GM18868 (cell line): Measurements from ENCODE around the gene CATSPERE.

Experiments
- ATAC-seq: cut with Tn5 transposase; IDR thresholded peaks from one replicate; pipeline ENCODE4 v1.9.1; 2021; ENCODE audit warnings: mild to moderate bottlenecking, moderate library complexity; ENCODE audit not compliant: unreplicated experiment

CATSPERE gene

GRCh38 chr1:244461245-244462071 lies at the start of gene CATSPERE:
Gene CATSPERE, plus strand, starts transcription at chr1:244461273. Its CDS starts 157 bp downstream, at chr1:244461430.
- peak; percentile 99 for ATAC-seq

GRCh38 chr1:244412176-244412575 lies 48.9 kb upstream of the CATSPERE start:
- ATAC-seq = no peak

GRCh38 chr1:244413736-244414135 lies 47.3 kb upstream of the CATSPERE start:
- no peak for ATAC-seq

- no peak for ATAC-seq
These were observed 46.5 kb upstream of the CATSPERE start for GRCh38 chr1:244414543-244414942.

- no peak for ATAC-seq
These were observed 42.0 kb upstream of the CATSPERE start for GRCh38 chr1:244419024-244419423.

GRCh38 chr1:244422174-244422573 lies 38.9 kb upstream of the CATSPERE start:
- no peak for ATAC-seq

- no peak for ATAC-seq
These were observed 36.3 kb upstream of the CATSPERE start for GRCh38 chr1:244424649-244425334.

- no peak for ATAC-seq
These were observed 33.4 kb upstream of the CATSPERE start for GRCh38 chr1:244427647-244428046.

- no peak for ATAC-seq
These were observed 31.3 kb upstream of the CATSPERE start for GRCh38 chr1:244429818-244430217.

GRCh38 chr1:244431166-244431565 lies 29.9 kb upstream of the CATSPERE start:
- no peak for ATAC-seq

GRCh38 chr1:244435562-244436205 lies 25.4 kb upstream of the CATSPERE start:
- ATAC-seq = no peak

- ATAC-seq = no peak
These were observed 24.6 kb upstream of the CATSPERE start for GRCh38 chr1:244436336-244437085.

- no peak for ATAC-seq
These were observed 24.0 kb upstream of the CATSPERE start for GRCh38 chr1:244437086-244437468.

GRCh38 chr1:244439391-244440032 lies 21.6 kb upstream of the CATSPERE start:
- no peak for ATAC-seq

- ATAC-seq = no peak
These were observed 18.2 kb upstream of the CATSPERE start for GRCh38 chr1:244442850-244443249.

- ATAC-seq = no peak
These were observed 16.2 kb upstream of the CATSPERE start for GRCh38 chr1:244444854-244445253.

GRCh38 chr1:244445320-244446181 lies 15.5 kb upstream of the CATSPERE start:
- ATAC-seq = no peak

GRCh38 chr1:244447024-244447423 lies 14.0 kb upstream of the CATSPERE start:
- ATAC-seq = no peak

- no peak for ATAC-seq
These were observed 13.5 kb upstream of the CATSPERE start for GRCh38 chr1:244447552-244447951.
